ENCODE results near the gene TMEM151A. TPM values are rescaled to one million over a fixed set of nuclear protein-coding genes. Genes with fewer than 3 reads are reported as not detected.

The TMEM151A gene
- total RNA-seq, 4 donors from 2014 or later: 0.20 to 1.1 (median 0.22) TPM; not detected in 1

DNA sequence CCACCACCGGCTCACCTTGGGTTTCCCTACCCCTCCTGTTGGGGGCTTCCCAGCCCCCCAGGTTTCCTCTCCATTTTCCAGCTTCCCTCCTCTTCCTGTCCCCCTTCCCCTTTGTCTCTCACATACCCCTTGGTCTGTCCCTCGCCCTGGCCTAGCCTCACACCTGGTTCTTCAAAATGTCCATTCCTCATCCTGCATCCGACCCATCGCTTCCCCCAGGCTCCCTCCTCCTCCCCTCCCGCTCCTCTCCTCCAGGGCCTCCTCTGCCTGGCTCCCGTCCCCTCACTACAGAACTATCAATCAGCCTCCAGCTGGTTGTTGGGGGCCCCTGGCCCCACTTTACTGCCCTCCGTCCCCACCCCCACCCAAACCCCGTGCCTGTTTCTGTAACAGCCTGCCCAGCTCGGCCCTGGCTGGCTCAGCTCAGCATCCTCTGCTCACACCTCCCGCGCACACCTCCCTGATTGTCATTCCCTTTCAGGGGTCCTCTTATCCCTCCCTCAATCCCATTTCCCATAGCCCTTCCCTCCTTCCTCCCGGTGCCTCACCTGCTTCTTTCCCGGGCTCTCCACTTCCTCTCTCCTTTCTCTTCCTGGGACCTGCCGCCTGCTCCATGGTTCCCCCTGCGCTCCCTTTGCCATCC lies 12.5 kb upstream of the TMEM151A start:
- H3K27me3 ChIP-seq: no peaks in the 10 kb centered on the region
- H3K4me3 ChIP-seq (replicated peaks in 1 of 3): no peak overlapping the region
- intact Hi-C loops (cut with DNase I): no loop called here
- peaks cover 18 to 22% of the 10 kb centered on the region in 2 donors for H3K36me3 ChIP-seq
- DNase-seq: no peak
- WGBS, 2 donors: 67 to 73% methylated on average over 15 of the region's 15 CpGs
- TF ChIP-seq POLR2A (IDR thresholded peaks at IDR 0.05): no peak
- TF ChIP-seq, protein P1, sequence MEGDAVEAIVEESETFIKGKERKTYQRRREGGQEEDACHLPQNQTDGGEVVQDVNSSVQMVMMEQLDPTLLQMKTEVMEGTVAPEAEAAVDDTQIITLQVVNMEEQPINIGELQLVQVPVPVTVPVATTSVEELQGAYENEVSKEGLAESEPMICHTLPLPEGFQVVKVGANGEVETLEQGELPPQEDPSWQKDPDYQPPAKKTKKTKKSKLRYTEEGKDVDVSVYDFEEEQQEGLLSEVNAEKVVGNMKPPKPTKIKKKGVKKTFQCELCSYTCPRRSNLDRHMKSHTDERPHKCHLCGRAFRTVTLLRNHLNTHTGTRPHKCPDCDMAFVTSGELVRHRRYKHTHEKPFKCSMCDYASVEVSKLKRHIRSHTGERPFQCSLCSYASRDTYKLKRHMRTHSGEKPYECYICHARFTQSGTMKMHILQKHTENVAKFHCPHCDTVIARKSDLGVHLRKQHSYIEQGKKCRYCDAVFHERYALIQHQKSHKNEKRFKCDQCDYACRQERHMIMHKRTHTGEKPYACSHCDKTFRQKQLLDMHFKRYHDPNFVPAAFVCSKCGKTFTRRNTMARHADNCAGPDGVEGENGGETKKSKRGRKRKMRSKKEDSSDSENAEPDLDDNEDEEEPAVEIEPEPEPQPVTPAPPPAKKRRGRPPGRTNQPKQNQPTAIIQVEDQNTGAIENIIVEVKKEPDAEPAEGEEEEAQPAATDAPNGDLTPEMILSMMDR (IDR thresholded peaks at IDR 0.05): no peak
- no peaks in the 10 kb centered on the region for H3K9me3 ChIP-seq
- H3K4me1 ChIP-seq: peaks cover 4 to 14% of the 10 kb centered on the region in 2 donors
- no peak overlapping the region for H3K27ac ChIP-seq

- Histone ChIP-seq H3K4me3 (replicated peaks in 1 of 3) (no peak overlapping the region), H3K9me3 (no peaks in the 10 kb centered on the region), H3K27me3 (no peaks in the 10 kb centered on the region), H3K4me1 (peaks cover 4 to 14% of the 10 kb centered on the region in 2 donors), H3K36me3 (peaks cover 6 to 17% of the 10 kb centered on the region in 2 donors), H3K27ac (no peak overlapping the region)
- TF ChIP-seq, protein P1 (IDR thresholded peaks at IDR 0.05): no peak
- no peak for TF ChIP-seq POLR2A (IDR thresholded peaks at IDR 0.05)
- intact Hi-C loops (cut with DNase I): no loop called here
- no peak for DNase-seq
- 84 to 85% methylated on average over 6 to 9 of the region's 14 CpGs for WGBS, 2 donors
These were observed 11.3 kb upstream of the TMEM151A start for GRCh38 chr11:66280428-66280827.

GRCh38 chr11:66281001-66281400 lies 10.7 kb upstream of the TMEM151A start:
- H3K4me1 ChIP-seq: peaks cover 4 to 14% of the 10 kb centered on the region in 2 donors
- no peak overlapping the region for H3K27ac ChIP-seq
- no peaks in the 10 kb centered on the region for H3K9me3 ChIP-seq
- no peak overlapping the region for H3K4me3 ChIP-seq (replicated peaks in 1 of 3)
- intact Hi-C loops (cut with DNase I): no loop called here
- H3K36me3 ChIP-seq: peaks cover under 1 to 11% of the 10 kb centered on the region in 2 donors
- 87 to 96% methylated on average over 6 of the region's 6 CpGs for WGBS, 2 donors
- no peak for DNase-seq
- no peaks in the 10 kb centered on the region for H3K27me3 ChIP-seq
- TF ChIP-seq POLR2A (IDR thresholded peaks at IDR 0.05): no peak
- TF ChIP-seq, protein P1 (IDR thresholded peaks at IDR 0.05): no peak

DNA sequence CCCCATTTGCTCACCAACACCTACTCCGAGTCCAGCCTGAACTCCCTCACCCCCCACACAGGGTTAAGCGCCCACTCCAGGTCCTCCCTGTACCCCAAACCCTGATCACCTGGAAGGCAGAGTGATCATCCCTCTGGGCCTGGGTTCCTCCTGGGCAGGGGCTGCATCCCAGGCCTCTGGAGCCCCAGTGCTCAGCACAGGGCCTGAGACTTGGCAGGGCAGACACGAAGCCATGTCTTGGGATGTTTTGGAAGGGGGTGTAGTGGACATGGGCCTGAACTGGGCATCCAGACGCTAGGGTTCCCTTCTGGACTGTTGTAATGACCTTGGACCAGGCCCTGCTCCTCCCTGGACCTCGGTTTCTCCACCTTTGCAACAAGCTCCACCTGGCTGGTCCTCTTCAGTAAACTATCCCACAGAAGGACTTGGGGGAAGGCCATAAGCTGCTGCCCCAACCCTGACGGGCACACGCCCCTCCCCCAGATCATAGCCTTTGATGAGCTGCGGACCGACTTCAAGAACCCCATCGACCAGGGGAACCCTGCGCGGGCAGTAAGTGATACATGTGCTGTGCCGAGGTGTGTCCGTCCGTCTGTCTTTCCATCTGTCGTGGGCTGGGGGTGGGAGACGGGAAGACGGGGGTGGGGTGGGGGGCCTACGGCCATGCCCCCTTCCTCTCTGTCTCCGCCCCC lies 9.8 kb upstream of the TMEM151A start:
- Histone ChIP-seq H3K36me3 (peaks cover 0 to 6% of the 10 kb centered on the region in 2 donors), H3K27me3 (no peaks in the 10 kb centered on the region), H3K27ac (no peak overlapping the region), H3K9me3 (no peaks in the 10 kb centered on the region), H3K4me3 (replicated peaks in 1 of 3) (no peak overlapping the region), H3K4me1 (peaks cover 4 to 14% of the 10 kb centered on the region in 2 donors)
- peak in 1 of 2 donors; percentile 25 for DNase-seq
- intact Hi-C loops (cut with DNase I): loop anchor here (2.0 kb wide), 1 partner anchor 59 kb away; no protein-coding TSS in a partner anchor
- TF ChIP-seq, protein P1 (IDR thresholded peaks at IDR 0.05): no peak
- TF ChIP-seq POLR2A (IDR thresholded peaks at IDR 0.05): no peak
- WGBS, 2 donors: 38 to 66% methylated on average over 5 to 14 of the region's 20 CpGs
